GM12864 (cell line): ENCODE results near the gene SLC23A2.
"Not testable (repeated sequence)": the region's sequence is repeated elsewhere in the genome, so short reads cannot be mapped to it uniquely, and the experiment has no call there.

ENCODE experiments used
- DNase-seq: peaks from one replicate; pipeline ENCODE4 v3.0.0-alpha.2; 2011; ENCODE audit warnings: low read depth
- H3K4me3 ChIP-seq: 2 replicates; pipeline ENCODE4 v1.5.1; 2011; ENCODE audit warnings: mild to moderate bottlenecking, low read depth, low read length, control low read depth
- TF ChIP-seq, protein P1 (sequence below): IDR thresholded peaks from 2 replicates; pipeline ENCODE4 v1.5.1; 2011; ENCODE audit warnings: low read depth, mild to moderate bottlenecking, moderate library complexity, low read length, control low read depth, inconsistent platforms; ENCODE audit errors: missing control alignments

The SLC23A2 gene

DNA sequence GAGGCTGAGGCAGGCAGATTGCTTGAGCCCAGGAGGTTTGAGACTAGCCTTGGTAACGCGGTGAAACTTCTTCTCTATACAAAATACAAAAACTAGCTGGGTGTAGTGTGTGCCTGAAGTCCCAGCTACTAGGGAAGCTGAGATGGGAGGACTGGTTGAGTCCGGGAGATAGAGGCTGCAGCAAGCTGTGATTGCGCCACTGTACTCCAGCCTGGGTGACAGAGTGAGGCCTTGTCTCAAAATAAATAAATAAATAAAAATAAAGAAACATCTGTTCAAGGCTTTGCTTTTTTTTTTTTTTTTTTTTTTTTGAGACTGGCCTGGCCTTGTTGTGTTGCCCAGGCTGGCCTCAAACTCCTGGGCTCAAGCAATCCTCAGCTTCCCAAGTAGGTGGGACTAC is 23.7 kb upstream of the SLC23A2 start:
- TF ChIP-seq, protein P1, sequence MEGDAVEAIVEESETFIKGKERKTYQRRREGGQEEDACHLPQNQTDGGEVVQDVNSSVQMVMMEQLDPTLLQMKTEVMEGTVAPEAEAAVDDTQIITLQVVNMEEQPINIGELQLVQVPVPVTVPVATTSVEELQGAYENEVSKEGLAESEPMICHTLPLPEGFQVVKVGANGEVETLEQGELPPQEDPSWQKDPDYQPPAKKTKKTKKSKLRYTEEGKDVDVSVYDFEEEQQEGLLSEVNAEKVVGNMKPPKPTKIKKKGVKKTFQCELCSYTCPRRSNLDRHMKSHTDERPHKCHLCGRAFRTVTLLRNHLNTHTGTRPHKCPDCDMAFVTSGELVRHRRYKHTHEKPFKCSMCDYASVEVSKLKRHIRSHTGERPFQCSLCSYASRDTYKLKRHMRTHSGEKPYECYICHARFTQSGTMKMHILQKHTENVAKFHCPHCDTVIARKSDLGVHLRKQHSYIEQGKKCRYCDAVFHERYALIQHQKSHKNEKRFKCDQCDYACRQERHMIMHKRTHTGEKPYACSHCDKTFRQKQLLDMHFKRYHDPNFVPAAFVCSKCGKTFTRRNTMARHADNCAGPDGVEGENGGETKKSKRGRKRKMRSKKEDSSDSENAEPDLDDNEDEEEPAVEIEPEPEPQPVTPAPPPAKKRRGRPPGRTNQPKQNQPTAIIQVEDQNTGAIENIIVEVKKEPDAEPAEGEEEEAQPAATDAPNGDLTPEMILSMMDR: no peak
- DNase-seq: no peak
- H3K4me3 ChIP-seq: no peak overlapping the region

DNA sequence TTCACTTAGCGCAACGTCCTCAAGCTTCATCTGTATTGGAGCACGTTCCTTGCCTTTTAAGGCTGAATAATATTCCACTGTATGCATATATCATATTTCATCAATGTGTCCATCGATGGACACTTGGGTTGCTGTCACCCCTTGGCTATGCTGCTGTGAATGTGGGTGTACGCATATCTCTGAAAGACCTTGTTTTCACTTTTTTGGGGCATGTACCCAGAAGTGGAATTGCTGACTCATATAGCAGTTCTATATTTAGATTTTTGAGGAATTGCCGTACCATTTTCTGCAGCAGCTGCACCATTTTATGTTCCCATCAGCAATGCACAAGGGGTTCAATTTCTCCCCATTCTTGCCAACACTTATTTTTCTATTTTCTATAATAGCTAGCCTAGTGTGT is 22.8 kb upstream of the SLC23A2 start:
- H3K4me3 ChIP-seq: no peak overlapping the region
- TF ChIP-seq, protein P1: no peak
- no peak for DNase-seq

DNA sequence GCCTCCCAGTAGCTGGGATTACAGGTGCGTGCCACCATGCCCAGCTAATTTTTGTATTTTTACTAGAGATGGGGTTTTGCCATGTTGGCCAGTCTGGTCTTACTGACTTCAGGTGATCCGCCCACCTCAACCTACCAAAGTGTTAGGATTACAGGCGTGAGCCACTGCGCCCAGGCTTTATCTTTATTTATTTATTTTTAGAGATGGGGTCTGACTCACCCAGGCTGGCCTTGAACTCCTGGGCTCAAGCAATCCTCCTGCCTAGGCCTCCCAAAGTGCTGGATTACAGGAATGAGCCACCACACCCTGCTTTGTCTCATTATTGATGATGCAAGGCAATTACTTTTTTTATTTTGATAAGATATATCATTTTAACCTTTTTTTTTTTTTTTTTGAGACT is 21.9 kb upstream of the SLC23A2 start:
- not testable (repeated sequence) for DNase-seq, H3K4me3 ChIP-seq

DNA sequence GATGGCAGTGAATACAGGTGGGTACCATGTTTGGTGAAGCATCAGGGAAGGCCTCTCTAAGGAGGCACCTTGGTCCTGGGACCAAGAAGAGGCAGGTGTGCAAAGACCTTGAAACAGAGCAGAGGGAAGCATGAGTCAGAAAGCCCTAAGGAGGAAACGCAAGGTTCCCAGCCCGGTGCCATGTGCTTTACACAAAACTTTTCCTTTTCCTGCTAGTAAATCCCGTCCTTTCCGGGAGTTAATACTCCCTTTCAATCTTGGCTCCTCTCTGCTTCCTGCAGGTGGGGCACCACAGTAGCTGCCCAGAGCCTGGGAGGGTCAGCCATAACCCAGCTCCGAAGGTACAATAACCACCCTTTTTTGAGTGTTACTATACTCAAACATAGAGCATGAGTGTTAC is 19.4 kb upstream of the SLC23A2 start:
- TF ChIP-seq, protein P1: no peak
- no peak overlapping the region for H3K4me3 ChIP-seq
- no peak for DNase-seq

DNA sequence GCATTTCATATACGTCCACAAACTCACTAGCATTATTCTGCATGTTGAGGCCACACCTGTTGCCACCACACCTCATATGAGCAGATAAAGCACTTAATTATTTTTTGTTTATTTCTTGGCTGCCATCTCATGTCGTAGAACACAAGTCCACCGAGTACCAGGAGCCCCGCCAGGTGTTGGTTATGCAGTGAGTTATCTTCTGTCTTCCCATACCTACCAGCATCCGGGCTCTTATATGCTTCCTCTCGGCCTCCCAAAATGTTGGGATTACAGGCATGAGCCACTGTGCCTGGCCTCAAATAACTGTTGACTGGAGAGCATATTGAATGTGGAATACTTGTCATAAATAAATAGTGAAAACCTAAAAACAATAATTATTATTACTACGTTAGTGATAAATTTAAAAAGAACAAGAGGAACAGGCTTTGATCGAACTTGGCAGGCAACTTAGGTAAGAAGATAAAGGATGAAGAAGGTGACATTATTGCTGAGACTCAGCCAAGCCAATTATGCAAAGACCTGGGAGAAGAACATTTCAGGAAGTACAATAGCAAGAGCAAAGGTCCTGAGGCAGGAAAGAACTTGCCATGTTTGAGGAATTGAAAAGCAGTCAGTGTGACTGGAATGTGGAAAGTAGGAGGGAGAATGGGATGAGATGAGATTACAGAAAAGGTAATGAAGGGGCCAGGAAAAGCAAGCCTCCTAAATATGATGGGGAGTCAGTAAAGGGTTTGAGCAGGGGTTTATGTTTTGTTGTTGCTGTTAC is 12.6 kb upstream of the SLC23A2 start:
- TF ChIP-seq, protein P1: no peak
- no peak for DNase-seq
- no peak overlapping the region for H3K4me3 ChIP-seq

DNA sequence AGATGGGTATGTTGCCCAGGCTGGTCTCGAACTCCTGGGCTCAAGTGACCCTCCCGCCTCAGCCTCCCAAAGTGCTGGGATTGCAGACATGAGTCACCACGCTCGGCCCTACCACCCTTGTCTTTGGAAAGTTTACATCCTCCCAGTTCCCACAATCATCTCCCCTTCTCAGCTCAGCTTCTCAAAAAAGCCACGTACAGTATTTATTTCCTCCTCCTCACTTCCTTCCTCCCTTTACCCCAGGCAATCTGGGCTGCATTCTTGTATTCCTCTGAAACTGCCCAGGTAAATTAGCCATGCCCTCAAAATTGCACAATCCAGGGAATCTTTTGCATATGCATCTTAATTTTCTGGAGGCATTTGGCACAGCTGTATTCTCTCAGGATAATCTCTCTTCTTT is 7.4 kb upstream of the SLC23A2 start:
- TF ChIP-seq, protein P1: no peak
- DNase-seq: no peak
- no peak overlapping the region for H3K4me3 ChIP-seq

DNA sequence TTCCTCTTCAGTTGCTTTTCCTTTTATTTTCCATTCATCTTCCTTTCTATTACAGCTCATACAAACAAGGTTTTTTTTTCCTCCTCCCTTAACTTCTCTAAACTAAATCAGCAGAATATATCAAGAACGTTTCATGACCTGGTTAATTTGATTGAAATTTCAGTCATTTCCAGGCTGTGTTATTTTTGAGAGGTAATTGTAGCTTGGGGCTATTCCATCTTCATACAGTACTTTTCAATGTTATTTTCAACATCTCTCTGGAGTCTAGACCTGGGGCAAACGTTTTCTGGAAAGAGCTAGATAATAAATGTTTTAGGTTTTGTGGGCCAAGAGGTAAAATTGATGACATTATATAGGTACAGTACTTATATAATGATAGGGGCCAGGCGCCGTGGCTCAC is 4.0 kb upstream of the SLC23A2 start:
- DNase-seq: no peak
- H3K4me3 ChIP-seq: no peak overlapping the region
- TF ChIP-seq, protein P1: no peak

DNA sequence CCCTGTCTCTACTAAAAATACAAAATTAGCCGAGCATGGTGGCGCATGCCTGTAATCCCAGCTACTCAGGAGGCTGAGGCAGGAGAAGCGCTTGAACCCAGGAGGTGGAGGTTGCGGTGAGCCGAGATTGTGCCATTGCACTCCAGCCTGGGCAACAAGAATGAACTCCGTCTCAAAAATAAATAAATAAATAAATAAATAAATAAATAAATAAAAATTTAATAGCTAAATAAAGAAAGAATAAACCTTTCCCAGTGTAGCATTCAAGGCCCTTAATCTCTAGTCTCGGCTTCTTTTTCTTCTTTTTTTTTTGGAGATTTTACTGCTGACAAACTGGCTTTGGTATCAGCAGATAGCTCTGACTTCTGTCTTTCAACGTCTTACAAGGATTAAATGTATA is 3.5 kb upstream of the SLC23A2 start:
- H3K4me3 ChIP-seq, DNase-seq: not testable (repeated sequence)
